ENCODE measurements around the gene EIF4E2.
A peak's percentile ranks its signal among the peaks of the same experiment; 100 is the strongest.

Gene EIF4E2

DNA sequence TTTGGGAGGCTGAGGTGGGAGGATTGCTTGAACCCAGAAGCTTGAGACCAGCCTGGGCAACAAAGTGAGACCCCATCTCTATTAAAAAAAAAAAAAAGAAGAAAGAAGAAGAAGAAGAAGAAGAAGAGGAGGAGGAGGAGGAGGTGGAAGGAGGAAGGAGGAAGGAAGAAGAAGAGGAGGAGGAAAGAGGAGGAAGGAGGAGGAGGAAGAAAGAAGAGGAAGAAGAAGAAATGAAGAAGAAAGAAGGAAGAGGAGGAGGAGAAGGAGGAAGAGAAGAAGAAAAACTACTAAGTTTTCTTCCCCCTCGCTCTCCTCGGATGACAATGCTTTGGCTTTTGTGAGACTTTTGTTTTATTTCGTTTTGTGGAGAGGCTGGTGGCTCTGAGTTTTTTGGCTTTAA is 52.8 kb downstream of the EIF4E2 start:
- DNase-seq (ENCODE audit: extremely low read depth, low read depth) = no peak
- TF ChIP-seq, protein P1, sequence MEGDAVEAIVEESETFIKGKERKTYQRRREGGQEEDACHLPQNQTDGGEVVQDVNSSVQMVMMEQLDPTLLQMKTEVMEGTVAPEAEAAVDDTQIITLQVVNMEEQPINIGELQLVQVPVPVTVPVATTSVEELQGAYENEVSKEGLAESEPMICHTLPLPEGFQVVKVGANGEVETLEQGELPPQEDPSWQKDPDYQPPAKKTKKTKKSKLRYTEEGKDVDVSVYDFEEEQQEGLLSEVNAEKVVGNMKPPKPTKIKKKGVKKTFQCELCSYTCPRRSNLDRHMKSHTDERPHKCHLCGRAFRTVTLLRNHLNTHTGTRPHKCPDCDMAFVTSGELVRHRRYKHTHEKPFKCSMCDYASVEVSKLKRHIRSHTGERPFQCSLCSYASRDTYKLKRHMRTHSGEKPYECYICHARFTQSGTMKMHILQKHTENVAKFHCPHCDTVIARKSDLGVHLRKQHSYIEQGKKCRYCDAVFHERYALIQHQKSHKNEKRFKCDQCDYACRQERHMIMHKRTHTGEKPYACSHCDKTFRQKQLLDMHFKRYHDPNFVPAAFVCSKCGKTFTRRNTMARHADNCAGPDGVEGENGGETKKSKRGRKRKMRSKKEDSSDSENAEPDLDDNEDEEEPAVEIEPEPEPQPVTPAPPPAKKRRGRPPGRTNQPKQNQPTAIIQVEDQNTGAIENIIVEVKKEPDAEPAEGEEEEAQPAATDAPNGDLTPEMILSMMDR (IDR thresholded peaks at IDR 0.05; ENCODE audit: low read depth, low read length) = no peak

DNA sequence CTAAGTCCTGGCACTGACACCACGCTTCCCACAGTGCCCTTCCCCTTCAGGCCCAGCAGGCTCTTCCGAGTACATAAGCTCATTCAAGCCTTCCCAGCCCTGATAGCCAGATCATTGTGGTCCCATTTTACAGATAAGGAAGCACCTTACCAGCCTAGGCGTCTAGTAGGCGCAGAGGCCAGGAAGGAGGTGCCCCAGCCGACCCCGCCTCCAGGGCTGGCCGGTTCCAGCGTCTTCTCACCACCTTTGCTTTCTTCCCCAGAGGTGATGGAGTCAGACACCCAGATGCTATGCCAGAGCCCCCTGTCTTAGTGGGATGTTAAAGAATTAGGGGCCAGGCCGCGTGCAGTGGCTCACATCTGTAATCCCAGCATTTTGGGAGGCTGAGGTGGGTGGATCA is 54.0 kb downstream of the EIF4E2 start:
- TF ChIP-seq, protein P1 (IDR thresholded peaks at IDR 0.05; ENCODE audit: low read depth, low read length) = no peak
- DNase-seq (ENCODE audit: extremely low read depth, low read depth) = no peak

DNA sequence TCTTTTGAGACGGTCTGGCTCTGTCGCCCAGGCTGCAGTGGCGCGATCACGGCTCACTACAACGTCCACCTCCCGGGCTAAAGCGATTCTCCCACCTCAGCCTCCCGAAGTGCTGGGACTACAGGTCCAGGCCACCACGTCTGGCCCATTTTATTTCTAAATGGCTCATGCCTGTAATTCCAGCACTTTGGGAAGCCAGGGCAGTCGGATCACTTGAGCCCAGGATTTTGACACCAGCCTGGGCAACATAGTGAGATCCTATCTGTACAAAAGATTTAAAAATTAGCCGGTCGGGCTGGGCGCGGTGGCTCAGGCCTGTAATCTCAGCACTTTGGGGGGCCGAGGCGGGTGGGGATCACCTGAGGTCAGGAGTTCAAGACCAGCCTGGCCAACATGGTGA is 56.5 kb downstream of the EIF4E2 start:
- DNase-seq (ENCODE audit: extremely low read depth, low read depth) = no peak
- TF ChIP-seq, protein P1 (IDR thresholded peaks at IDR 0.05; ENCODE audit: low read depth, low read length) = no peak

DNA sequence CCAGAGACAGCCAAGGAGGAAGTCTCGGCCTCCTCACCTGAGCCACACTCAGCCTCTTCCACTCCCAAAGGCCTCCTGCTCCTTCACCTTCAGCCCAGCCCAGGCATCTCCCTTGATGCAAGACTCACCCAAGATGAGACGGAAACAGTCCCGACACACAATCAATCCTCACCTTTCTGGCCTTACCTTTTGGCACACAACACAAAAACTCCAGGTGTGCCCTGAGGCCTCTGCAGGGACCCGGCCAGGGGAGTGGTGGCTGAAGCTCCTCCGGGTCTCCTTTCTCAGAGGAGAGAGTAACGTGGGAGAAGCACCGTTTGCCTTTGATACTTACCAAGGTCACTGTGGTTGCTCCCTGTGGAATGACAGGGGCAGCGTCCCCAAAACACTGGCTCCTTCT is 59.1 kb downstream of the EIF4E2 start:
- TF ChIP-seq, protein P1 (IDR thresholded peaks at IDR 0.05; ENCODE audit: low read depth, low read length) = no peak
- no peak for DNase-seq (ENCODE audit: extremely low read depth, low read depth)

- DNase-seq (ENCODE audit: extremely low read depth, low read depth) = no peak
- TF ChIP-seq, protein P1 (IDR thresholded peaks at IDR 0.05; ENCODE audit: low read depth, low read length) = no peak
Observed at GRCh38 chr2:232610081-232610480, 59.6 kb downstream of the EIF4E2 start.

- DNase-seq (ENCODE audit: extremely low read depth, low read depth) = no peak
- TF ChIP-seq, protein P1 (IDR thresholded peaks at IDR 0.05; ENCODE audit: low read depth, low read length) = no peak
Observed at GRCh38 chr2:232611061-232611460, 60.6 kb downstream of the EIF4E2 start.

GRCh38 chr2:232611559-232612218 is 61.2 kb downstream of the EIF4E2 start:
- TF ChIP-seq, protein P1 (IDR thresholded peaks at IDR 0.05; ENCODE audit: low read depth, low read length) = peak; percentile 81
- DNase-seq (ENCODE audit: extremely low read depth, low read depth) = peak; percentile 53

Measured in AG09319 (cell line).